Lung (tissue), 12 donors: Measurements from ENCODE around the gene MIER2. TPM values are rescaled to one million over a fixed set of nuclear protein-coding genes. Genes with fewer than 3 reads are reported as not detected.
A peak's percentile ranks its signal among the peaks of the same experiment; 100 is the strongest.

ENCODE experiments used
- ATAC-seq: fragments of 200-7000 bp; cut with Tn5 transposase; one replicate; pipeline ENCODE4 v1.9.1; 2020; ENCODE audit warnings: moderate number of reproducible peaks; ENCODE audit not compliant: insufficient read depth, low FRiP score
- DNase-seq, 3 donors: peaks; one replicate each; pipeline ENCODE4 v3.0.0-alpha.2; 2013 to 2017
- H3K27ac ChIP-seq, 2 donors: one replicate each; pipeline ENCODE4 v1.5.1; 2013; ENCODE audit warnings: mild to moderate bottlenecking in 2 of 2, moderate library complexity in 2 of 2, control low read depth in 1 of 2, inconsistent platforms in 1 of 2, low read depth in 1 of 2, low read length in 1 of 2
- H3K27me3 ChIP-seq, 3 donors: one replicate each; pipeline ENCODE4 v1.5.1; 2013; ENCODE audit warnings: low read length in 2 of 3; ENCODE audit not compliant: control insufficient read depth in 3 of 3, insufficient read depth in 3 of 3
- H3K36me3 ChIP-seq, 4 donors: one replicate each; pipeline ENCODE4 v1.5.1; 2013; ENCODE audit warnings: low read length in 4 of 4, mild to moderate bottlenecking in 1 of 4, moderate library complexity in 1 of 4; ENCODE audit not compliant: control insufficient read depth in 4 of 4, insufficient read depth in 4 of 4
- H3K4me1 ChIP-seq, 5 donors: one replicate each; pipeline ENCODE4 v1.5.1; 2013; ENCODE audit warnings: low read length in 5 of 5, mild to moderate bottlenecking in 2 of 5, moderate library complexity in 1 of 5; ENCODE audit not compliant: control insufficient read depth in 5 of 5, insufficient read depth in 5 of 5
- H3K4me3 ChIP-seq: one replicate; pipeline ENCODE4 v1.5.1; 2013; ENCODE audit warnings: mild to moderate bottlenecking, control low read depth, moderate library complexity
- H3K9ac ChIP-seq, 2 donors: one replicate each; pipeline ENCODE4 v1.5.1; 2013; ENCODE audit warnings: low read length in 2 of 2, control low read depth in 1 of 2; ENCODE audit not compliant: insufficient read depth in 1 of 2
- H3K9me3 ChIP-seq, 4 donors: one replicate each; pipeline ENCODE4 v1.5.1; 2013; ENCODE audit warnings: low read length in 3 of 4, mild to moderate bottlenecking in 1 of 4, moderate library complexity in 1 of 4; ENCODE audit not compliant: control insufficient read depth in 4 of 4, insufficient read depth in 3 of 4
- CTCF ChIP-seq: IDR thresholded peaks from 2 replicates; pipeline ENCODE4 v1.5.1; 2012; ENCODE audit warnings: mild to moderate bottlenecking; ENCODE audit errors: control extremely low read depth, extremely low read depth
- WGBS, 2 donors: extraction: QIAGEN DNeasy Blood & Tissue Kit; methylation state at CpG; one replicate each; pipeline ENCODE4 v1.1.7; 2013; 5-methylcytosine and 5-hydroxymethylcytosine counted together
- polyA plus RNA-seq, 2 donors: library from polyadenylated mRNA; stranded (reverse); fragments of 200-250 nt; gene quantifications; one replicate each; pipeline ENCODE4 v1.2.1, GENCODE V29; 2013
- total RNA-seq, 2 donors: library from RNA; depleted of rRNA in 1 of 2; stranded (reverse); fragments of >200 nt in 1 of 2; gene quantifications; one replicate each; pipeline ENCODE4 v1.2.1, GENCODE V29; 2014 to 2021
- donor health status: control.
- donor health status: control.
- donor health status: Bipolar disorder and iron deficiency.
- donor health status: healthy.
- donor health status: DM: yes; HTN: yes; CAD: no.

Gene MIER2
- total and polyA plus RNA-seq, 4 donors: 19.4 to 34.9 (median 28.3) TPM

- 54 to 80% methylated on average over 13 of the region's 13 CpGs for WGBS, 2 donors
- TF ChIP-seq CTCF: no peak
- Histone ChIP-seq H3K36me3 (no peaks in the 10 kb centered on the region), H3K27me3 (peaks cover 0 to 37% (median 20%) of the 10 kb centered on the region in 3 donors), H3K4me3 (no peak overlapping the region), H3K9ac (no peak overlapping the region), H3K4me1 (peaks cover 0 to 19% (median 7%) of the 10 kb centered on the region in 5 donors), H3K9me3 (no peaks in the 10 kb centered on the region), H3K27ac (peak overlapping the region in 1 of 2 donors; percentile 17)
- ATAC-seq (no peak), DNase-seq (no peak)
Observed at GRCh38 chr19:295687-296370, 48.8 kb downstream of the MIER2 start.

GRCh38 chr19:294946-295686, 49.5 kb downstream of the MIER2 start:
- Histone ChIP-seq H3K4me3 (no peak overlapping the region), H3K27ac (peak overlapping the region in 1 of 2 donors; percentile 3), H3K36me3 (no peaks in the 10 kb centered on the region), H3K9me3 (no peaks in the 10 kb centered on the region), H3K4me1 (peaks cover 0 to 19% (median 7%) of the 10 kb centered on the region in 5 donors), H3K27me3 (peaks cover 0 to 40% (median 23%) of the 10 kb centered on the region in 3 donors), H3K9ac (no peak overlapping the region)
- WGBS, 2 donors: 11 to 12% methylated on average over 38 of the region's 38 CpGs
- ATAC-seq (peak; percentile 51), DNase-seq (peak in 2 of 3 donors; percentile 23 to 38)
- TF ChIP-seq CTCF: peak; percentile 13

GRCh38 chr19:294341-294945, 50.2 kb downstream of the MIER2 start:
- DNase-seq (peak in 1 of 3 donors; percentile 16), ATAC-seq (no peak)
- H3K9ac ChIP-seq: no peak overlapping the region
- TF ChIP-seq CTCF: no peak
- peaks cover 0 to 19% (median 7%) of the 10 kb centered on the region in 5 donors for H3K4me1 ChIP-seq
- H3K4me3 ChIP-seq: no peak overlapping the region
- 10 to 12% methylated on average over 29 of the region's 29 CpGs for WGBS, 2 donors
- H3K27ac ChIP-seq: no peak overlapping the region
- peaks cover 0 to 43% (median 25%) of the 10 kb centered on the region in 3 donors for H3K27me3 ChIP-seq
- no peaks in the 10 kb centered on the region for H3K9me3 ChIP-seq
- no peaks in the 10 kb centered on the region for H3K36me3 ChIP-seq
